ENCODE measurements around the gene REV1.

REV1 gene

DNA sequence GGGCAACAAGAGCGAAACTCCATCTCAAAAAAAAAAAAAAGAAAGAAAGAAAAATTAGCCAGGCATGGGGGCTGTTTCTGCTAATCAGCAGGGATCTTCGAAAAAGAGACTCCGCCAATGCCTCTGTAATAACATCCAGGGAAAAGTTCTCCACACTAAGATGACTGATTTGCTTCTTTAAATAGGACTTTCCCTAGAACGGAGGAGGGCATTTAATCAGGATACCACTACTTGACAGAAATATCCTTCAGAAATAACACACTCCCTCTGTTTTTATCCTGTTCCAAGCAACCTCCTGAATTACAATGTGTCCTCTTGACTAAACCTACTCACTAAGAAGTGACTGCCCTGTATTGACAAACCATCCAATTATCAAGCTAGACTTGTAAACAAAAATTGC lies 21.7 kb downstream of the REV1 start:
- Histone ChIP-seq H3K27ac (replicated peaks) (no peak overlapping the region), H3K27me3 (ENCODE audit: insufficient read depth, poor library complexity, severe bottlenecking) (no peaks in the 10 kb centered on the region), H3K4me3 (replicated peaks; ENCODE audit: insufficient read depth, low read length) (no peak overlapping the region)
- no peak for TF ChIP-seq POLR2AphosphoS5 (IDR thresholded peaks at IDR 0.05; ENCODE audit: low read depth)
- TF ChIP-seq, protein P1, sequence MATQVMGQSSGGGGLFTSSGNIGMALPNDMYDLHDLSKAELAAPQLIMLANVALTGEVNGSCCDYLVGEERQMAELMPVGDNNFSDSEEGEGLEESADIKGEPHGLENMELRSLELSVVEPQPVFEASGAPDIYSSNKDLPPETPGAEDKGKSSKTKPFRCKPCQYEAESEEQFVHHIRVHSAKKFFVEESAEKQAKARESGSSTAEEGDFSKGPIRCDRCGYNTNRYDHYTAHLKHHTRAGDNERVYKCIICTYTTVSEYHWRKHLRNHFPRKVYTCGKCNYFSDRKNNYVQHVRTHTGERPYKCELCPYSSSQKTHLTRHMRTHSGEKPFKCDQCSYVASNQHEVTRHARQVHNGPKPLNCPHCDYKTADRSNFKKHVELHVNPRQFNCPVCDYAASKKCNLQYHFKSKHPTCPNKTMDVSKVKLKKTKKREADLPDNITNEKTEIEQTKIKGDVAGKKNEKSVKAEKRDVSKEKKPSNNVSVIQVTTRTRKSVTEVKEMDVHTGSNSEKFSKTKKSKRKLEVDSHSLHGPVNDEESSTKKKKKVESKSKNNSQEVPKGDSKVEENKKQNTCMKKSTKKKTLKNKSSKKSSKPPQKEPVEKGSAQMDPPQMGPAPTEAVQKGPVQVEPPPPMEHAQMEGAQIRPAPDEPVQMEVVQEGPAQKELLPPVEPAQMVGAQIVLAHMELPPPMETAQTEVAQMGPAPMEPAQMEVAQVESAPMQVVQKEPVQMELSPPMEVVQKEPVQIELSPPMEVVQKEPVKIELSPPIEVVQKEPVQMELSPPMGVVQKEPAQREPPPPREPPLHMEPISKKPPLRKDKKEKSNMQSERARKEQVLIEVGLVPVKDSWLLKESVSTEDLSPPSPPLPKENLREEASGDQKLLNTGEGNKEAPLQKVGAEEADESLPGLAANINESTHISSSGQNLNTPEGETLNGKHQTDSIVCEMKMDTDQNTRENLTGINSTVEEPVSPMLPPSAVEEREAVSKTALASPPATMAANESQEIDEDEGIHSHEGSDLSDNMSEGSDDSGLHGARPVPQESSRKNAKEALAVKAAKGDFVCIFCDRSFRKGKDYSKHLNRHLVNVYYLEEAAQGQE (IDR thresholded peaks at IDR 0.05; ENCODE audit: insufficient replicate concordance, low read depth): no peak
- TF ChIP-seq GABPA (IDR thresholded peaks at IDR 0.05; ENCODE audit: low read depth): no peak
- no peak for TF ChIP-seq SPI1 (IDR thresholded peaks at IDR 0.05; ENCODE audit: borderline replicate concordance, low read depth)
- TF ChIP-seq, protein P2, sequence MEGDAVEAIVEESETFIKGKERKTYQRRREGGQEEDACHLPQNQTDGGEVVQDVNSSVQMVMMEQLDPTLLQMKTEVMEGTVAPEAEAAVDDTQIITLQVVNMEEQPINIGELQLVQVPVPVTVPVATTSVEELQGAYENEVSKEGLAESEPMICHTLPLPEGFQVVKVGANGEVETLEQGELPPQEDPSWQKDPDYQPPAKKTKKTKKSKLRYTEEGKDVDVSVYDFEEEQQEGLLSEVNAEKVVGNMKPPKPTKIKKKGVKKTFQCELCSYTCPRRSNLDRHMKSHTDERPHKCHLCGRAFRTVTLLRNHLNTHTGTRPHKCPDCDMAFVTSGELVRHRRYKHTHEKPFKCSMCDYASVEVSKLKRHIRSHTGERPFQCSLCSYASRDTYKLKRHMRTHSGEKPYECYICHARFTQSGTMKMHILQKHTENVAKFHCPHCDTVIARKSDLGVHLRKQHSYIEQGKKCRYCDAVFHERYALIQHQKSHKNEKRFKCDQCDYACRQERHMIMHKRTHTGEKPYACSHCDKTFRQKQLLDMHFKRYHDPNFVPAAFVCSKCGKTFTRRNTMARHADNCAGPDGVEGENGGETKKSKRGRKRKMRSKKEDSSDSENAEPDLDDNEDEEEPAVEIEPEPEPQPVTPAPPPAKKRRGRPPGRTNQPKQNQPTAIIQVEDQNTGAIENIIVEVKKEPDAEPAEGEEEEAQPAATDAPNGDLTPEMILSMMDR (IDR thresholded peaks at IDR 0.05; ENCODE audit: insufficient read depth, low read length): no peak
- DNase-seq (ENCODE audit: low read depth in 1 of 2, low spot score in 1 of 2): no peak

- no peaks in the 10 kb centered on the region for H3K27me3 ChIP-seq (ENCODE audit: insufficient read depth, poor library complexity, severe bottlenecking)
- no peak overlapping the region for H3K4me3 ChIP-seq (replicated peaks; ENCODE audit: insufficient read depth, low read length)
- no peak for DNase-seq (ENCODE audit: low read depth in 1 of 2, low spot score in 1 of 2)
- TF ChIP-seq SPI1 (IDR thresholded peaks at IDR 0.05; ENCODE audit: borderline replicate concordance, low read depth): no peak
- TF ChIP-seq GABPA (IDR thresholded peaks at IDR 0.05; ENCODE audit: low read depth): no peak
- TF ChIP-seq, protein P2 (IDR thresholded peaks at IDR 0.05; ENCODE audit: insufficient read depth, low read length): no peak
- TF ChIP-seq, protein P1 (IDR thresholded peaks at IDR 0.05; ENCODE audit: insufficient replicate concordance, low read depth): no peak
- TF ChIP-seq POLR2AphosphoS5 (IDR thresholded peaks at IDR 0.05; ENCODE audit: low read depth): no peak
- no peak overlapping the region for H3K27ac ChIP-seq (replicated peaks)
Observed at GRCh38 chr2:99467390-99467789, 22.4 kb downstream of the REV1 start.

- Histone ChIP-seq H3K27ac (replicated peaks) (no peak overlapping the region), H3K27me3 (ENCODE audit: insufficient read depth, poor library complexity, severe bottlenecking) (no peaks in the 10 kb centered on the region), H3K4me3 (replicated peaks; ENCODE audit: insufficient read depth, low read length) (no peak overlapping the region)
- TF ChIP-seq, protein P2 (IDR thresholded peaks at IDR 0.05; ENCODE audit: insufficient read depth, low read length): no peak
- TF ChIP-seq SPI1 (IDR thresholded peaks at IDR 0.05; ENCODE audit: borderline replicate concordance, low read depth) (no peak), GABPA (IDR thresholded peaks at IDR 0.05; ENCODE audit: low read depth) (no peak), POLR2AphosphoS5 (IDR thresholded peaks at IDR 0.05; ENCODE audit: low read depth) (no peak)
- TF ChIP-seq, protein P1 (IDR thresholded peaks at IDR 0.05; ENCODE audit: insufficient replicate concordance, low read depth): no peak
- no peak for DNase-seq (ENCODE audit: low read depth in 1 of 2, low spot score in 1 of 2)
Observed at GRCh38 chr2:99461828-99462483, 27.9 kb downstream of the REV1 start.

All from HL-60 (cell line).